Stimulated activated CD8-positive, alpha-beta memory T cell treated with anti-CD3 and anti-CD28 coated beads, Interleukin-15, amount 100 ng/mL, for 48 hours (primary cell): ENCODE data around the gene CADM1.

ENCODE experiments used
- DNase-seq, 2 donors: peaks; one replicate each; pipeline ENCODE4 v3.0.0-alpha.2; 2020; ENCODE audit warnings: low read depth in 2 of 2

The CADM1 gene

GRCh38 chr11:115153135-115153534 is 351.1 kb downstream of the CADM1 start:
- DNase-seq = no peak

- DNase-seq = no peak
Measured at GRCh38 chr11:115151010-115151409, 353.2 kb downstream of the CADM1 start.

- DNase-seq = no peak
Measured at GRCh38 chr11:115148691-115149090, 355.5 kb downstream of the CADM1 start.

- no peak for DNase-seq
Measured at GRCh38 chr11:115148101-115148500, 356.1 kb downstream of the CADM1 start.

GRCh38 chr11:115147243-115147807 is 356.9 kb downstream of the CADM1 start:
- DNase-seq = no peak

- no peak for DNase-seq
Measured at GRCh38 chr11:115146425-115146824, 357.8 kb downstream of the CADM1 start.

GRCh38 chr11:115145324-115145723 is 358.9 kb downstream of the CADM1 start:
- no peak for DNase-seq

GRCh38 chr11:115144914-115145313 is 359.3 kb downstream of the CADM1 start:
- no peak for DNase-seq

- DNase-seq = no peak
Measured at GRCh38 chr11:115144014-115144413, 360.2 kb downstream of the CADM1 start.

- no peak for DNase-seq
Measured at GRCh38 chr11:115141231-115142114, 362.7 kb downstream of the CADM1 start.

- DNase-seq = no peak
Measured at GRCh38 chr11:115135936-115136335, 368.3 kb downstream of the CADM1 start.

GRCh38 chr11:115134926-115135325 is 369.3 kb downstream of the CADM1 start:
- DNase-seq = no peak

GRCh38 chr11:115133475-115134209 is 370.6 kb downstream of the CADM1 start:
- DNase-seq = no peak

GRCh38 chr11:115132436-115133228 is 371.6 kb downstream of the CADM1 start:
- DNase-seq = no peak

- DNase-seq = no peak
Measured at GRCh38 chr11:115129473-115130289, 374.5 kb downstream of the CADM1 start.

GRCh38 chr11:115128226-115128625 is 376.0 kb downstream of the CADM1 start:
- DNase-seq = no peak

- no peak for DNase-seq
Measured at GRCh38 chr11:115127790-115128189, 376.4 kb downstream of the CADM1 start.

GRCh38 chr11:115126515-115127208 is 377.6 kb downstream of the CADM1 start:
- no peak for DNase-seq

- DNase-seq = no peak
Measured at GRCh38 chr11:115126092-115126491, 378.1 kb downstream of the CADM1 start.

GRCh38 chr11:115124786-115125185 is 379.4 kb downstream of the CADM1 start:
- no peak for DNase-seq
